ENCODE measurements around the gene PALLD.

PALLD gene

GRCh38 chr4:168776382-168776781 lies 279.5 kb downstream of the PALLD start:
- no peak overlapping the region for H3K4me3 ChIP-seq (ENCODE audit: low read depth, low read length)
- no peak for DNase-seq (ENCODE audit: low read depth)
- TF ChIP-seq POLR2A (IDR thresholded peaks at IDR 0.05; ENCODE audit: extremely low read depth, insufficient read length) (no peak), MYC (IDR thresholded peaks at IDR 0.05; ENCODE audit: low read depth, low read length) (no peak), MAX (IDR thresholded peaks at IDR 0.05; ENCODE audit: low read depth, low read length) (no peak), CTCF (IDR thresholded peaks at IDR 0.05; ENCODE audit: low read depth, low read length) (no peak)

DNA sequence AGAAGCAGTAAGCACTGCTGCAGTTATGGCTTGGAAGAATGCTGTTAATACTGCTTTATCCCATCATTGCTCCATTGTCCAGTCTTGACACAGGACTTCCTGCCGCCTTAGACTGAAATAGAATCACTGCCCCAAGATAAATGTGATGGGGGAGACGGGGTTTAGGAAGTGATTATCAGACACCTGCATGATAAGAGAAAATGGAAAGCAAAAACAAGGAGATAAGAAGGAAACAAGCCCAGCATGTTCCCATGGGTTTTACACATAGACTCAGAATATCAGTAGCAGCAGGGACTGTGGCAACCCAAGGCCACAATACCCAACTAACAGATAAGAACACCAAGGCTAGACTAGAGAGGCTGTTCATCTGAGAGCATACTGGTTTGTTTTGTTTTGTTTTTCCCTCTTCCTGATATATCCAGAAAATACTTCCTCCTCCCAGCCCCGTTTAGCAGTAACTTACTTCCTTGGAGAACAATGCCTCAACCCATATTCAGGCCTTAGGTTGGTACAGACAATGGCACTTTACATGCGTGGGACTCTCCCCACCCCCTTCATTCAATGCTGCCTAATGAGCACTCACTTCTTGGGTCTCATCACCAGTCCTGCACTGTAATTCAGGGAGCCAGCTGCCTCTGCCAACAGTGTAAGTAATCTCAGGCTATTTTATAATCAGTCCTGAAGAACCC lies 280.6 kb downstream of the PALLD start:
- DNase-seq (ENCODE audit: low read depth) = no peak
- no peak overlapping the region for H3K4me3 ChIP-seq (ENCODE audit: low read depth, low read length)
- TF ChIP-seq POLR2A (IDR thresholded peaks at IDR 0.05; ENCODE audit: extremely low read depth, insufficient read length) (no peak), MYC (IDR thresholded peaks at IDR 0.05; ENCODE audit: low read depth, low read length) (no peak), CTCF (IDR thresholded peaks at IDR 0.05; ENCODE audit: low read depth, low read length) (no peak)

- no peak overlapping the region for H3K4me3 ChIP-seq (ENCODE audit: low read depth, low read length)
- TF ChIP-seq MYC (IDR thresholded peaks at IDR 0.05; ENCODE audit: low read depth, low read length) = no peak
- no peak for TF ChIP-seq MAX (IDR thresholded peaks at IDR 0.05; ENCODE audit: low read depth, low read length)
Observed at GRCh38 chr4:168781341-168781740, 284.5 kb downstream of the PALLD start.

GRCh38 chr4:168781926-168782325 lies 285.1 kb downstream of the PALLD start:
- DNase-seq (ENCODE audit: low read depth) = no peak
- TF ChIP-seq POLR2A (IDR thresholded peaks at IDR 0.05; ENCODE audit: extremely low read depth, insufficient read length) (no peak), CTCF (IDR thresholded peaks at IDR 0.05; ENCODE audit: low read depth, low read length) (no peak), MAX (IDR thresholded peaks at IDR 0.05; ENCODE audit: low read depth, low read length) (no peak)
- H3K4me3 ChIP-seq (ENCODE audit: low read depth, low read length) = no peak overlapping the region

More at GRCh38 chr4:168781341-168781740, 284.5 kb downstream of the PALLD start:
- no peak for DNase-seq (ENCODE audit: low read depth)

- TF ChIP-seq CTCF (IDR thresholded peaks at IDR 0.05; ENCODE audit: low read depth, low read length) (no peak), MYC (IDR thresholded peaks at IDR 0.05; ENCODE audit: low read depth, low read length) (no peak), POLR2A (IDR thresholded peaks at IDR 0.05; ENCODE audit: extremely low read depth, insufficient read length) (no peak), MAX (IDR thresholded peaks at IDR 0.05; ENCODE audit: low read depth, low read length) (no peak)
- no peak overlapping the region for H3K4me3 ChIP-seq (ENCODE audit: low read depth, low read length)
- no peak for DNase-seq (ENCODE audit: low read depth)
Observed at GRCh38 chr4:168782439-168782838, 285.6 kb downstream of the PALLD start.

- H3K4me3 ChIP-seq (ENCODE audit: low read depth, low read length) = no peak overlapping the region
- DNase-seq (ENCODE audit: low read depth) = no peak
Observed at GRCh38 chr4:168784786-168785461, 288.1 kb downstream of the PALLD start.

More at GRCh38 chr4:168784786-168785461, 288.1 kb downstream of the PALLD start:
- TF ChIP-seq POLR2A (IDR thresholded peaks at IDR 0.05; ENCODE audit: extremely low read depth, insufficient read length) = no peak
- no peak for TF ChIP-seq MYC (IDR thresholded peaks at IDR 0.05; ENCODE audit: low read depth, low read length)
- no peak for TF ChIP-seq CTCF (IDR thresholded peaks at IDR 0.05; ENCODE audit: low read depth, low read length)
- TF ChIP-seq MAX (IDR thresholded peaks at IDR 0.05; ENCODE audit: low read depth, low read length) = no peak
